Neural progenitor cell (in vitro differentiated cells): ENCODE results near the gene TC2N. TPM values are rescaled to one million over a fixed set of nuclear protein-coding genes. Genes with fewer than 3 reads are reported as not detected.

Experiments
- DNase-seq: peaks from one replicate; pipeline ENCODE4 v3.0.0-alpha.2; 2016; ENCODE audit warnings: low spot score
- H2AFZ ChIP-seq: fragments of 200-600 bp; sonication (generic); replicated peaks from 2 replicates; pipeline ENCODE4 v1.6.1; 2016; ENCODE audit warnings: antibody characterized with exemption
- H3F3A ChIP-seq: fragments of 200-600 bp; sonication (generic); 2 replicates; pipeline ENCODE4 v1.6.1; 2016; ENCODE audit warnings: antibody characterized with exemption, low read depth
- H3K27ac ChIP-seq: fragments of 200-600 bp; sonication (generic); 2 replicates; pipeline ENCODE4 v1.5.1; 2016; ENCODE audit warnings: mild to moderate bottlenecking
- H3K27me3 ChIP-seq: fragments of 200-600 bp; sonication (generic); 2 replicates; pipeline ENCODE4 v1.6.1; 2016; ENCODE audit warnings: mild to moderate bottlenecking, moderate library complexity
- H3K36me3 ChIP-seq: fragments of 200-600 bp; sonication (generic); 2 replicates; pipeline ENCODE4 v1.5.1; 2016
- H3K4me1 ChIP-seq: fragments of 200-600 bp; sonication (generic); 2 replicates; pipeline ENCODE4 v1.6.1; 2016; ENCODE audit warnings: mixed run types
- H3K4me2 ChIP-seq: fragments of 200-600 bp; sonication (generic); 2 replicates; pipeline ENCODE4 v1.6.1; 2016
- H3K4me3 ChIP-seq: fragments of 200-600 bp; sonication (generic); 2 replicates; pipeline ENCODE4 v1.5.1; 2016
- H3K79me2 ChIP-seq: fragments of 200-600 bp; sonication (generic); 2 replicates; pipeline ENCODE4 v1.6.1; 2016; ENCODE audit warnings: low read depth
- H3K9ac ChIP-seq: fragments of 200-600 bp; sonication (generic); 2 replicates; pipeline ENCODE4 v1.6.1; 2016
- H3K9me3 ChIP-seq: fragments of 200-600 bp; sonication (generic); 2 replicates; pipeline ENCODE4 v1.5.1; 2016; ENCODE audit warnings: low read depth
- H4K20me1 ChIP-seq: fragments of 200-600 bp; sonication (generic); 2 replicates; pipeline ENCODE4 v1.6.1; 2016; ENCODE audit warnings: low read depth
- H3K27ac Mint-ChIP-seq: 3 replicates; pipeline ENCODE4 v1.8.0; 2021; ENCODE audit warnings: mixed read lengths
- H3K27me3 Mint-ChIP-seq: 2 replicates; pipeline ENCODE4 v1.8.0; 2022; ENCODE audit warnings: low read depth, mild to moderate bottlenecking, inconsistent platforms, moderate library complexity, mixed read lengths; ENCODE audit not compliant: insufficient read depth
- H3K36me3 Mint-ChIP-seq: 3 replicates; pipeline ENCODE4 v1.8.0; 2021; ENCODE audit warnings: mixed read lengths
- H3K4me1 Mint-ChIP-seq: 3 replicates; pipeline ENCODE4 v1.8.0; 2021; ENCODE audit warnings: mixed read lengths
- H3K4me3 Mint-ChIP-seq: 3 replicates; pipeline ENCODE4 v1.8.0; 2021; ENCODE audit warnings: mild to moderate bottlenecking, moderate library complexity, mixed read lengths
- H3K9me3 Mint-ChIP-seq: 3 replicates; pipeline ENCODE4 v1.8.0; 2020; ENCODE audit warnings: mixed read lengths
- CTCF ChIP-seq: fragments of 200-600 bp; sonication (generic); IDR thresholded peaks from 2 replicates; pipeline ENCODE4 v1.5.1; 2017; ENCODE audit warnings: antibody characterized with exemption, mild to moderate bottlenecking
- EZH2 ChIP-seq: fragments of 200-600 bp; sonication (generic); IDR thresholded peaks from 2 replicates; pipeline ENCODE4 v1.6.1; 2017; ENCODE audit warnings: antibody characterized with exemption, mild to moderate bottlenecking, moderate library complexity
- EZH2phosphoT487 ChIP-seq: fragments of 200-600 bp; sonication (generic); IDR thresholded peaks from 2 replicates; pipeline ENCODE4 v1.6.1; 2017; ENCODE audit warnings: antibody characterized with exemption
- total RNA-seq: library from RNA; depleted of rRNA; stranded (reverse); fragments of >200 nt; gene quantifications from 2 replicates; pipeline ENCODE4 v1.2.3, GENCODE V29; 2015; ENCODE audit warnings: low replicate concordance

Gene TC2N
- 3.8 and 5.8 TPM in 2 replicates for total RNA-seq

- Histone ChIP-seq H3K9me3 (no peaks in the 10 kb centered on the region), H3K4me2 (no peak within 1 kb of the TSS), H3F3A (no peaks in the 10 kb centered on the region), H3K36me3 (no peaks in the 10 kb centered on the region), H3K4me1 (no peaks in the 10 kb centered on the region), H3K4me3 (no peak within 1 kb of the TSS), H3K27ac (no peak within 1 kb of the TSS), H2AFZ (no peak within 1 kb of the TSS), H3K27me3 (no peaks in the 10 kb centered on the region), H4K20me1 (no peaks in the 10 kb centered on the region), H3K79me2 (no peaks in the 10 kb centered on the region), H3K9ac (no peak within 1 kb of the TSS)
- H3K9me3 Mint-ChIP-seq, result peaks cover 6% of the 10 kb centered on the region
- no peak within 1 kb of the TSS for H3K27ac Mint-ChIP-seq
- no peak for TF ChIP-seq EZH2phosphoT487
- no peak for TF ChIP-seq EZH2
- no peak for TF ChIP-seq CTCF
- no peak within 1 kb of the TSS for H3K4me3 Mint-ChIP-seq
- H3K27me3 Mint-ChIP-seq, result peaks cover 7% of the 10 kb centered on the region
- H3K4me1 Mint-ChIP-seq, result peaks cover 5% of the 10 kb centered on the region
- no peak for DNase-seq
- H3K36me3 Mint-ChIP-seq, result no peaks in the 10 kb centered on the region
Measured at GRCh38 chr14:91867316-91867988, at the start of gene TC2N. Gene TC2N, minus strand, starts transcription at chr14:91867536. Its CDS starts 53,767 bp downstream, at chr14:91813769.

- no peaks in the 10 kb centered on the region for H3K9me3 ChIP-seq
- H3K9ac ChIP-seq, result no peak overlapping the region
- H3K4me2 ChIP-seq, result no peak overlapping the region
- no peaks in the 10 kb centered on the region for H3K4me1 Mint-ChIP-seq
- no peak overlapping the region for H3K4me3 ChIP-seq
- H3K27ac Mint-ChIP-seq, result no peak overlapping the region
- no peak overlapping the region for H2AFZ ChIP-seq
- H3K36me3 Mint-ChIP-seq, result no peaks in the 10 kb centered on the region
- H3F3A ChIP-seq, result no peaks in the 10 kb centered on the region
- H3K27ac ChIP-seq, result no peak overlapping the region
- H3K27me3 ChIP-seq, result no peaks in the 10 kb centered on the region
- no peaks in the 10 kb centered on the region for H3K4me1 ChIP-seq
- H4K20me1 ChIP-seq, result no peaks in the 10 kb centered on the region
- H3K9me3 Mint-ChIP-seq, result no peaks in the 10 kb centered on the region
- no peaks in the 10 kb centered on the region for H3K36me3 ChIP-seq
- TF ChIP-seq EZH2 (no peak), CTCF (no peak), EZH2phosphoT487 (no peak)
- no peaks in the 10 kb centered on the region for H3K79me2 ChIP-seq
- no peak for DNase-seq
- H3K27me3 Mint-ChIP-seq, result peaks cover 4% of the 10 kb centered on the region
- H3K4me3 Mint-ChIP-seq, result no peak overlapping the region
Measured at GRCh38 chr14:91912035-91912434, 44.7 kb upstream of the TC2N start.

GRCh38 chr14:91911474-91912032 lies 44.2 kb upstream of the TC2N start:
- Histone ChIP-seq H3K9ac (no peak overlapping the region), H2AFZ (peak overlapping the region; percentile 87), H4K20me1 (no peaks in the 10 kb centered on the region), H3F3A (no peaks in the 10 kb centered on the region), H3K9me3 (no peaks in the 10 kb centered on the region), H3K27me3 (no peaks in the 10 kb centered on the region), H3K36me3 (no peaks in the 10 kb centered on the region), H3K4me1 (no peaks in the 10 kb centered on the region), H3K4me2 (no peak overlapping the region), H3K27ac (no peak overlapping the region), H3K79me2 (no peaks in the 10 kb centered on the region), H3K4me3 (no peak overlapping the region)
- Mint-ChIP-seq H3K36me3 (no peaks in the 10 kb centered on the region), H3K27me3 (peaks cover 2% of the 10 kb centered on the region), H3K4me3 (no peak overlapping the region), H3K9me3 (no peaks in the 10 kb centered on the region), H3K27ac (no peak overlapping the region), H3K4me1 (no peaks in the 10 kb centered on the region)
- DNase-seq, result peak; percentile 73
- TF ChIP-seq EZH2 (no peak), CTCF (peak; percentile 75), EZH2phosphoT487 (no peak)
